Measurements from ENCODE around the gene TUBGCP3. TPM values are rescaled to one million over a fixed set of nuclear protein-coding genes. Genes with fewer than 3 reads are reported as not detected.

Gene TUBGCP3
- total RNA-seq, 2 donors from 2014 or later: 26.7 to 30.0 TPM

DNA sequence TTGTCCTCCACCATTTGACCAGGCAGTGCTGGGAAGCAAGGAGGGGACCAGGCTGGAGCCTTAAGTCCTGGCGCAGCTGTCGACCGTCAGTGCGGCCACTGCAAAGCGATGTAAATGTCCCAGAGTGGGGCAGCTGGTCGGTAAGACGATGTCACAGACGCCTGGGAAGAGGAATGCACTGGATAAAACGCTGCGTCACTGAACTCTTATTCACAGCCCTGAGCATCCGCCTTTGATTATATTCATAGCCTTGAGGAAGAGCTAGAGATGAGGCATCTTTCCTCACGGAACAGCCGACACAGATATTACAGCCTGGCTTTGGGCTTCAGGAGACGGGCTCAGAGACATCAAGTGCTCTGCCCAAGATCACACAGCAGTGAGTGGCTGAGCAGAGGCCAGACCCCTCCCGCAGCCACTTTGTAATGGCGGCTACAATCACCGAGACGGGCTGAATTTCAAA is 17.6 kb upstream of the TUBGCP3 start:
- WGBS, 2 donors: 65% methylated on average over 18 of the region's 18 CpGs
- peak overlapping the region in 3 of 4 donors; percentile 11 to 55 (median 20) for H3K27ac ChIP-seq
- H3K9me3 ChIP-seq: no peaks in the 10 kb centered on the region
- DNase-seq (no peak), ATAC-seq (no peak)
- H3K36me3 ChIP-seq (replicated peaks in 1 of 2; ENCODE audit: insufficient read depth in 1 of 2, low read depth in 2 of 2): no peaks in the 10 kb centered on the region
- no peak overlapping the region for H3K4me3 ChIP-seq
- intact Hi-C loops (cut with DNase I): no loop called here
- no peaks in the 10 kb centered on the region for H3K27me3 ChIP-seq
- TF ChIP-seq, protein P1, sequence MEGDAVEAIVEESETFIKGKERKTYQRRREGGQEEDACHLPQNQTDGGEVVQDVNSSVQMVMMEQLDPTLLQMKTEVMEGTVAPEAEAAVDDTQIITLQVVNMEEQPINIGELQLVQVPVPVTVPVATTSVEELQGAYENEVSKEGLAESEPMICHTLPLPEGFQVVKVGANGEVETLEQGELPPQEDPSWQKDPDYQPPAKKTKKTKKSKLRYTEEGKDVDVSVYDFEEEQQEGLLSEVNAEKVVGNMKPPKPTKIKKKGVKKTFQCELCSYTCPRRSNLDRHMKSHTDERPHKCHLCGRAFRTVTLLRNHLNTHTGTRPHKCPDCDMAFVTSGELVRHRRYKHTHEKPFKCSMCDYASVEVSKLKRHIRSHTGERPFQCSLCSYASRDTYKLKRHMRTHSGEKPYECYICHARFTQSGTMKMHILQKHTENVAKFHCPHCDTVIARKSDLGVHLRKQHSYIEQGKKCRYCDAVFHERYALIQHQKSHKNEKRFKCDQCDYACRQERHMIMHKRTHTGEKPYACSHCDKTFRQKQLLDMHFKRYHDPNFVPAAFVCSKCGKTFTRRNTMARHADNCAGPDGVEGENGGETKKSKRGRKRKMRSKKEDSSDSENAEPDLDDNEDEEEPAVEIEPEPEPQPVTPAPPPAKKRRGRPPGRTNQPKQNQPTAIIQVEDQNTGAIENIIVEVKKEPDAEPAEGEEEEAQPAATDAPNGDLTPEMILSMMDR (IDR thresholded peaks at IDR 0.05): no peak
- no peak for TF ChIP-seq POLR2A (IDR thresholded peaks at IDR 0.05)
- H3K4me1 ChIP-seq: no peaks in the 10 kb centered on the region

DNA sequence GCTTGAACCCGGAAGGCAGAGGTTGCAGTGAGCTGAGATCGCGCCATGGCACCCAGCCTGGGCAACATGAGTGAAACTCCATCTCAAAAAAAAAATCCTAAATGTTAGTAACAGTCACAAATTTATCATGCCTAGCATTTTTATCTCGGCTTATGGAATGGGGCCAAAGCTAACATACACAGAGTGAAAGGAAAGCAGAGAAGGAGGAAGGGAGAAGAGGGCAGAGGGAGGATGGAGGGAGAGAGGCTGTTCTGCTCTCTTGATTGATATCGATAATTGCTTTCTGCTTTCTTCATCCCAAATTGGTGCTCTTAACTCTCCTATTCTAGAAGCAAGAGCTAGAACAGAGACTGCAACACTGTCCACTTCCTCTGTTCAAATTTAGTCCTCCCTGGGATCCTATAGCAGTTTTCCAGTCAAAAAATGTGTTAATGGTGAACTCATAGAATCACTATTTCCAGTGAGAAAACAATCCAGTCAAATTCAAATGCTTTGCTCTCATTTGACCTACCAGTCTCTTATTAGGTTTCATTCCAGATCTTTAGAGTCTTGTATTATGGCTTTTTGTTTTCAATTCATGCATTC is 15.8 kb upstream of the TUBGCP3 start:
- Histone ChIP-seq H3K27me3 (no peaks in the 10 kb centered on the region), H3K27ac (peak overlapping the region in 2 of 4 donors; percentile 21 to 49), H3K4me1 (no peaks in the 10 kb centered on the region), H3K36me3 (replicated peaks in 1 of 2; ENCODE audit: insufficient read depth in 1 of 2, low read depth in 2 of 2) (no peaks in the 10 kb centered on the region), H3K4me3 (no peak overlapping the region), H3K9me3 (no peaks in the 10 kb centered on the region)
- TF ChIP-seq POLR2A (IDR thresholded peaks at IDR 0.05): no peak
- TF ChIP-seq, protein P1 (IDR thresholded peaks at IDR 0.05): no peak
- DNase-seq (peak in 1 of 4 donors; percentile 16), ATAC-seq (no peak)
- intact Hi-C loops (cut with DNase I): no loop called here
- 19 to 26% methylated on average over 5 of the region's 5 CpGs for WGBS, 2 donors

GRCh38 chr13:112602189-112602588 is 14.2 kb upstream of the TUBGCP3 start:
- TF ChIP-seq POLR2A (IDR thresholded peaks at IDR 0.05): no peak
- TF ChIP-seq, protein P1 (IDR thresholded peaks at IDR 0.05): no peak
- no peaks in the 10 kb centered on the region for H3K27me3 ChIP-seq
- H3K4me3 ChIP-seq: no peak overlapping the region
- 74 to 79% methylated on average over 8 of the region's 8 CpGs for WGBS, 2 donors
- no peaks in the 10 kb centered on the region for H3K36me3 ChIP-seq (replicated peaks in 1 of 2; ENCODE audit: insufficient read depth in 1 of 2, low read depth in 2 of 2)
- H3K27ac ChIP-seq: no peak overlapping the region
- no peak for DNase-seq
- no peaks in the 10 kb centered on the region for H3K9me3 ChIP-seq
- ATAC-seq: no peak
- intact Hi-C loops (cut with DNase I): no loop called here
- H3K4me1 ChIP-seq: no peaks in the 10 kb centered on the region

DNA sequence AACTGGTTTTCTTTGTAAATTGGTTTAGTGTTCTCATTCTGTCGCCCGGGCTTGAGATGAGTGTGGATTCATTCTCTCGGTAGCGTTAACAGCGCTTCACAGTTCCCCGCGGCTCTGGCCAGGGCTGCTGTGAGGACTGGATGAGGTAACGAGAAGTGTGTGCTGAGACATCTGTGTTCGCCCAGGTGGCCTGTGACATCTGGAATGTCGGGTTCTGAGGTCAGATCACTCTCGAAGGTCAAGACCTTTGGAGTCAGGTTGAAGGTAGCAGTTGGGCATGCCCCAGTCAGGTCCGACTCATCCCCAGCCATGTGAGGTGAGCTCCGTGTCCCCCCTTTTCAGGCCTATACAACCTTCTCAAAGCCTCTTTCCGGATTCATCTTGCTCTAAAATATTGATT is 13.4 kb upstream of the TUBGCP3 start:
- intact Hi-C loops (cut with DNase I): no loop called here
- no peak overlapping the region for H3K4me3 ChIP-seq
- H3K27me3 ChIP-seq: no peaks in the 10 kb centered on the region
- 77 to 89% methylated on average over 14 of the region's 14 CpGs for WGBS, 2 donors
- no peak for TF ChIP-seq POLR2A (IDR thresholded peaks at IDR 0.05)
- TF ChIP-seq, protein P1 (IDR thresholded peaks at IDR 0.05): no peak
- no peaks in the 10 kb centered on the region for H3K36me3 ChIP-seq (replicated peaks in 1 of 2; ENCODE audit: insufficient read depth in 1 of 2, low read depth in 2 of 2)
- ATAC-seq (no peak), DNase-seq (no peak)
- H3K27ac ChIP-seq: no peak overlapping the region
- no peaks in the 10 kb centered on the region for H3K4me1 ChIP-seq
- H3K9me3 ChIP-seq: no peaks in the 10 kb centered on the region

DNA sequence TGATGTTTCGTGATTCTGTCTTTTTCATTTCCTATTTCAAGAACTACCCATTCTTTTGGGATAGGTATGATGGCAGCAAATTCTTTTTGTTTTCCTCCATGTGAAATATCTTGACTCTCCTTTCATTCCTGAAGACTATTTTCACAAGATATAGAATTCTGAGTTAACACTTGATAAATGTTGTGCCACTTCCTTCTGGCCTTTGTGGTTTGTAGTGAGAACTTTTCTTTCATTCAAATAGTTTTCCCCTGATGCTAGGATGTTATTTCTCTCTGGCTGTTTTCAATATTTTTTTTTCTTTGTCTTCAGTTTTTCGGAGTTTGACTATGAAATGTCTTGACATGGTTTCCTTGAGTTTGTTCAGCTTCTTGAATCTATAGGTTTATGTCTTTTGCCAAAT is 8.3 kb upstream of the TUBGCP3 start:
- ATAC-seq (no peak), DNase-seq (no peak)
- intact Hi-C loops (cut with DNase I): no loop called here
- no peaks in the 10 kb centered on the region for H3K9me3 ChIP-seq
- H3K4me3 ChIP-seq: no peak overlapping the region
- TF ChIP-seq, protein P1 (IDR thresholded peaks at IDR 0.05): no peak
- H3K36me3 ChIP-seq (replicated peaks in 1 of 2; ENCODE audit: insufficient read depth in 1 of 2, low read depth in 2 of 2): no peaks in the 10 kb centered on the region
- WGBS, 2 donors: 85 to 89% methylated on average over 2 of the region's 2 CpGs
- H3K27ac ChIP-seq: no peak overlapping the region
- no peaks in the 10 kb centered on the region for H3K4me1 ChIP-seq
- H3K27me3 ChIP-seq: no peaks in the 10 kb centered on the region
